HUES48 (cell line): ENCODE measurements around the gene THAP4.

ENCODE experiments used
- H3K27ac ChIP-seq: one replicate; pipeline ENCODE4 v1.7.0; 2013; ENCODE audit warnings: low read depth, low read length, inconsistent platforms
- H3K27me3 ChIP-seq: 2 replicates; pipeline ENCODE4 v1.6.1; 2013; ENCODE audit warnings: mild to moderate bottlenecking, low read length; ENCODE audit not compliant: control insufficient read depth, insufficient read depth
- H3K36me3 ChIP-seq: 2 replicates; pipeline ENCODE4 v1.6.1; 2013; ENCODE audit warnings: low read length; ENCODE audit not compliant: control insufficient read depth, insufficient read depth
- H3K4me1 ChIP-seq: 2 replicates; pipeline ENCODE4 v1.6.1; 2013; ENCODE audit warnings: mild to moderate bottlenecking, low read length; ENCODE audit not compliant: control insufficient read depth, insufficient read depth
- H3K4me3 ChIP-seq: 2 replicates; pipeline ENCODE4 v1.5.1; 2013; ENCODE audit warnings: mild to moderate bottlenecking, low read depth, low read length
- H3K9ac ChIP-seq: 2 replicates; pipeline ENCODE4 v1.6.1; 2013; ENCODE audit warnings: mild to moderate bottlenecking, low read depth, low read length, moderate library complexity
- H3K9me3 ChIP-seq: 2 replicates; pipeline ENCODE4 v1.6.1; 2013; ENCODE audit warnings: low read length; ENCODE audit not compliant: control insufficient read depth, insufficient read depth

THAP4 gene

GRCh38 chr2:241607162-241607885 is 29.6 kb downstream of the THAP4 start:
- Histone ChIP-seq H3K9ac (no peak overlapping the region), H3K27ac (no peak overlapping the region), H3K36me3 (peaks cover 35% of the 10 kb centered on the region)

GRCh38 chr2:241606186-241606585 is 30.8 kb downstream of the THAP4 start:
- Histone ChIP-seq H3K4me1 (0 out of 2 replicates have a peak, but pooled peaks cover 5% of the 10 kb centered on the region), H3K36me3 (peaks cover 44% of the 10 kb centered on the region), H3K27me3 (no peaks in the 10 kb centered on the region)

More at GRCh38 chr2:241607162-241607885, 29.6 kb downstream of the THAP4 start:
- Histone ChIP-seq H3K4me1 (0 out of 2 replicates have a peak, but pooled peaks cover 5% of the 10 kb centered on the region), H3K27me3 (no peaks in the 10 kb centered on the region), H3K9me3 (no peaks in the 10 kb centered on the region), H3K4me3 (no peak overlapping the region)

GRCh38 chr2:241603686-241604085 is 33.3 kb downstream of the THAP4 start:
- no peaks in the 10 kb centered on the region for H3K27me3 ChIP-seq
- no peak overlapping the region for H3K9ac ChIP-seq
- H3K36me3 ChIP-seq: peaks cover 61% of the 10 kb centered on the region
- H3K9me3 ChIP-seq: no peaks in the 10 kb centered on the region
- H3K4me1 ChIP-seq: no peaks in the 10 kb centered on the region
- no peak overlapping the region for H3K27ac ChIP-seq
- no peak overlapping the region for H3K4me3 ChIP-seq

More at GRCh38 chr2:241606186-241606585, 30.8 kb downstream of the THAP4 start:
- Histone ChIP-seq H3K9me3 (no peaks in the 10 kb centered on the region), H3K27ac (no peak overlapping the region), H3K9ac (no peak overlapping the region), H3K4me3 (no peak overlapping the region)

- Histone ChIP-seq H3K36me3 (peaks cover 60% of the 10 kb centered on the region), H3K27ac (no peak overlapping the region)
Measured at GRCh38 chr2:241602720-241603119, 34.2 kb downstream of the THAP4 start.

GRCh38 chr2:241601841-241602240 is 35.1 kb downstream of the THAP4 start:
- Histone ChIP-seq H3K4me1 (no peaks in the 10 kb centered on the region), H3K27ac (no peak overlapping the region), H3K27me3 (no peaks in the 10 kb centered on the region), H3K9ac (no peak overlapping the region), H3K9me3 (no peaks in the 10 kb centered on the region), H3K36me3 (peaks cover 65% of the 10 kb centered on the region), H3K4me3 (no peak overlapping the region)

More at GRCh38 chr2:241602720-241603119, 34.2 kb downstream of the THAP4 start:
- H3K4me3 ChIP-seq: no peak overlapping the region
- H3K9ac ChIP-seq: no peak overlapping the region
- H3K9me3 ChIP-seq: no peaks in the 10 kb centered on the region
- no peaks in the 10 kb centered on the region for H3K4me1 ChIP-seq
- no peaks in the 10 kb centered on the region for H3K27me3 ChIP-seq

GRCh38 chr2:241599615-241600014 is 37.3 kb downstream of the THAP4 start:
- H3K9me3 ChIP-seq: no peaks in the 10 kb centered on the region
- no peaks in the 10 kb centered on the region for H3K4me1 ChIP-seq
- no peaks in the 10 kb centered on the region for H3K27me3 ChIP-seq
- peaks cover 47% of the 10 kb centered on the region for H3K36me3 ChIP-seq
- H3K4me3 ChIP-seq: no peak overlapping the region
- no peak overlapping the region for H3K27ac ChIP-seq
- H3K9ac ChIP-seq: no peak overlapping the region

GRCh38 chr2:241598487-241598886 is 38.5 kb downstream of the THAP4 start:
- Histone ChIP-seq H3K4me1 (no peaks in the 10 kb centered on the region), H3K27me3 (no peaks in the 10 kb centered on the region), H3K4me3 (no peak overlapping the region), H3K27ac (no peak overlapping the region), H3K9ac (no peak overlapping the region), H3K36me3 (peaks cover 47% of the 10 kb centered on the region), H3K9me3 (no peaks in the 10 kb centered on the region)

- H3K36me3 ChIP-seq: peaks cover 51% of the 10 kb centered on the region
- no peak overlapping the region for H3K9ac ChIP-seq
- no peak overlapping the region for H3K27ac ChIP-seq
- H3K4me3 ChIP-seq: no peak overlapping the region
- H3K4me1 ChIP-seq: no peaks in the 10 kb centered on the region
- H3K9me3 ChIP-seq: no peaks in the 10 kb centered on the region
- no peaks in the 10 kb centered on the region for H3K27me3 ChIP-seq
Measured at GRCh38 chr2:241598061-241598460, 38.9 kb downstream of the THAP4 start.

GRCh38 chr2:241597561-241597960 is 39.4 kb downstream of the THAP4 start:
- Histone ChIP-seq H3K36me3 (peaks cover 46% of the 10 kb centered on the region), H3K4me3 (no peak overlapping the region), H3K27me3 (no peaks in the 10 kb centered on the region), H3K9ac (no peak overlapping the region), H3K4me1 (no peaks in the 10 kb centered on the region), H3K9me3 (no peaks in the 10 kb centered on the region), H3K27ac (no peak overlapping the region)

GRCh38 chr2:241595600-241596140 is 41.3 kb downstream of the THAP4 start:
- peaks cover 30% of the 10 kb centered on the region for H3K36me3 ChIP-seq
- H3K9me3 ChIP-seq: no peaks in the 10 kb centered on the region

GRCh38 chr2:241593271-241593670 is 43.7 kb downstream of the THAP4 start:
- Histone ChIP-seq H3K9ac (no peak overlapping the region), H3K36me3 (peaks cover 13% of the 10 kb centered on the region), H3K9me3 (no peaks in the 10 kb centered on the region), H3K27ac (no peak overlapping the region), H3K4me3 (no peak overlapping the region), H3K4me1 (peaks cover 7% of the 10 kb centered on the region; the same call in 1 of the 2 replicates), H3K27me3 (no peaks in the 10 kb centered on the region)

More at GRCh38 chr2:241595600-241596140, 41.3 kb downstream of the THAP4 start:
- Histone ChIP-seq H3K27ac (no peak overlapping the region), H3K27me3 (no peaks in the 10 kb centered on the region), H3K4me3 (no peak overlapping the region), H3K4me1 (no peaks in the 10 kb centered on the region), H3K9ac (no peak overlapping the region)
